ENCODE results near the gene DGKD. TPM values are rescaled to one million over a fixed set of nuclear protein-coding genes. Genes with fewer than 3 reads are reported as not detected.

DGKD gene
- total RNA-seq, 1 donor from 2014 or later = 17.7 TPM

DNA sequence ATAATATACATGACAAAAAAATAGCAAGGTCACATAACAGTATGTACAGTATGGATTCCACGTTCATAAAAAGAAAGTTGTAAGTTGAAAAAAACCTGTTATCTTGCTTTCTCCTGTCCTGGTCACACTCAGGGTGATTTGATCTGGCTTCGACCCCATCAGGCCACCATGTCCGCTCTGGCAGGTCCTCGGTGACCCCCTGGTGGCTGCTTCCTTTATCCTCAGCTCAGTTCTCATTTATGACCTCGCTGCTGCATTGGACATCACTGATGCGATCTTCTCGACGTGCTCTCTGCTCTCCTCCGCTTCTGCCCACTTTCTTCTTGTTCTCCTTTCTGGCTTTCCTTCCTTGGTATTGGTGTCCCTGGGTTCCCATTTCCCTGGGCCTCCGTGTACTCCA, 29.7 kb downstream of the DGKD start:
- TF ChIP-seq EZH2 (IDR thresholded peaks at IDR 0.05; ENCODE audit: insufficient read depth, low read length) = no peak
- no peaks in the 10 kb centered on the region for H3K9me3 ChIP-seq (ENCODE audit: insufficient read depth, low read depth, low read length)
- H3K27ac ChIP-seq (ENCODE audit: low read depth, low read length) = no peak overlapping the region
- Mint-ChIP-seq H3K27me3 (ENCODE audit: low read depth, unreplicated experiment) (no peaks in the 10 kb centered on the region), H3K36me3 (ENCODE audit: low read depth, unreplicated experiment) (peaks cover 3% of the 10 kb centered on the region), H3K9me3 (ENCODE audit: unreplicated experiment) (no peaks in the 10 kb centered on the region), H3K4me3 (ENCODE audit: unreplicated experiment) (no peak overlapping the region), H3K4me1 (ENCODE audit: low read depth, unreplicated experiment) (peaks cover 25% of the 10 kb centered on the region), H3K27ac (ENCODE audit: unreplicated experiment) (no peak overlapping the region)
- DNase-seq (ENCODE audit: low read depth) (no peak), FAIRE-seq (no peak)
- H3K9ac ChIP-seq (ENCODE audit: low read length) = no peak overlapping the region
- peaks cover 68% of the 10 kb centered on the region for H4K20me1 ChIP-seq (ENCODE audit: insufficient read depth, low read length)
- peaks cover 23% of the 10 kb centered on the region for H3K4me1 ChIP-seq (ENCODE audit: insufficient read depth, low read length)
- H3K79me2 ChIP-seq (ENCODE audit: insufficient read depth, low read length) = peaks cover 29% of the 10 kb centered on the region
- H3K4me2 ChIP-seq (ENCODE audit: low read length) = no peak overlapping the region
- no peaks in the 10 kb centered on the region for H3K36me3 ChIP-seq (ENCODE audit: insufficient read depth, low read length)
- H2AFZ ChIP-seq (ENCODE audit: low read depth, low read length) = no peak overlapping the region
- no peak overlapping the region for H3K4me3 ChIP-seq (ENCODE audit: insufficient read depth, low read depth, low read length)
- H3K27me3 ChIP-seq (ENCODE audit: insufficient read depth, low read length) = no peaks in the 10 kb centered on the region

DNA sequence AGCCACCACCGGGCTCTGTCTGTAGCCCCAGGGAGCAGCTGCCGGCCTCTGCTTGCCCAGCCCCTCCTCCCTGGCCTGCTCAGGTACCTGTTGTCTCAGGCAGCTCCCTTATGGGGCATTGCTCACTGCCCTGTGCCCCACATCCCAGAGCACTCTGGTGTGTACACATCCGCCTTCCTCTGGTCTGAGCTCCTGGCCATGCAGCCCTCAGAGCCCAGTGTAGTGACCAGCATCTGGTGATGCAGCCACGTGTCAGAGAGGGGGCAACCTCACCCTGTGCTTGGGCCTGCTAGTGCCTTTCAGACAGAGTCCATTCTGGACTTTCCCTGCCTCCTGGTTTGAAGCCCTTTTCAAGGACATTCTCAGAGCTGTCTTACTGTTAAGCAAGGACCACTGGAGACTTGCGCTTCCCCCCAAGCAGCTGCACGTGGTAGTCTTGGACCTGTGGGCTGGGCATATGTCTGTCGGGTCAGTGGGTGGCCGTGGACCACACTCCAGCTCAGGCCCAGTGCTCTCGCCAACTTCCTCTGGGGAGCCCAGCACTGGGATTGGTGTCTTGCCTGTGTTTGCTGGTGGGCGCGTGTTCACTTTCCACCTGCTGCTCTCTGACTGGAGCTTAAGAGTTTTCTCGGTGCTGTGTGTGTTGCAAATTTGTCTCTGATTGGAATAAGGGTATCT, 30.7 kb downstream of the DGKD start:
- DNase-seq (ENCODE audit: low read depth) (no peak), FAIRE-seq (no peak)
- Histone ChIP-seq H3K9ac (ENCODE audit: low read length) (no peak overlapping the region), H3K27me3 (ENCODE audit: insufficient read depth, low read length) (no peaks in the 10 kb centered on the region), H3K27ac (ENCODE audit: low read depth, low read length) (no peak overlapping the region), H3K4me1 (ENCODE audit: insufficient read depth, low read length) (peaks cover 23% of the 10 kb centered on the region), H2AFZ (ENCODE audit: low read depth, low read length) (no peak overlapping the region), H3K36me3 (ENCODE audit: insufficient read depth, low read length) (no peaks in the 10 kb centered on the region), H3K4me3 (ENCODE audit: insufficient read depth, low read depth, low read length) (no peak overlapping the region), H3K79me2 (ENCODE audit: insufficient read depth, low read length) (peaks cover 29% of the 10 kb centered on the region), H3K4me2 (ENCODE audit: low read length) (no peak overlapping the region), H4K20me1 (ENCODE audit: insufficient read depth, low read length) (peaks cover 61% of the 10 kb centered on the region), H3K9me3 (ENCODE audit: insufficient read depth, low read depth, low read length) (no peaks in the 10 kb centered on the region)
- Mint-ChIP-seq H3K27ac (ENCODE audit: unreplicated experiment) (no peak overlapping the region), H3K4me1 (ENCODE audit: low read depth, unreplicated experiment) (peaks cover 21% of the 10 kb centered on the region), H3K9me3 (ENCODE audit: unreplicated experiment) (no peaks in the 10 kb centered on the region), H3K27me3 (ENCODE audit: low read depth, unreplicated experiment) (no peaks in the 10 kb centered on the region), H3K36me3 (ENCODE audit: low read depth, unreplicated experiment) (peaks cover 3% of the 10 kb centered on the region), H3K4me3 (ENCODE audit: unreplicated experiment) (no peak overlapping the region)
- TF ChIP-seq EZH2 (IDR thresholded peaks at IDR 0.05; ENCODE audit: insufficient read depth, low read length) = no peak
- TF ChIP-seq, protein P1, sequence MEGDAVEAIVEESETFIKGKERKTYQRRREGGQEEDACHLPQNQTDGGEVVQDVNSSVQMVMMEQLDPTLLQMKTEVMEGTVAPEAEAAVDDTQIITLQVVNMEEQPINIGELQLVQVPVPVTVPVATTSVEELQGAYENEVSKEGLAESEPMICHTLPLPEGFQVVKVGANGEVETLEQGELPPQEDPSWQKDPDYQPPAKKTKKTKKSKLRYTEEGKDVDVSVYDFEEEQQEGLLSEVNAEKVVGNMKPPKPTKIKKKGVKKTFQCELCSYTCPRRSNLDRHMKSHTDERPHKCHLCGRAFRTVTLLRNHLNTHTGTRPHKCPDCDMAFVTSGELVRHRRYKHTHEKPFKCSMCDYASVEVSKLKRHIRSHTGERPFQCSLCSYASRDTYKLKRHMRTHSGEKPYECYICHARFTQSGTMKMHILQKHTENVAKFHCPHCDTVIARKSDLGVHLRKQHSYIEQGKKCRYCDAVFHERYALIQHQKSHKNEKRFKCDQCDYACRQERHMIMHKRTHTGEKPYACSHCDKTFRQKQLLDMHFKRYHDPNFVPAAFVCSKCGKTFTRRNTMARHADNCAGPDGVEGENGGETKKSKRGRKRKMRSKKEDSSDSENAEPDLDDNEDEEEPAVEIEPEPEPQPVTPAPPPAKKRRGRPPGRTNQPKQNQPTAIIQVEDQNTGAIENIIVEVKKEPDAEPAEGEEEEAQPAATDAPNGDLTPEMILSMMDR (IDR thresholded peaks at IDR 0.05; ENCODE audit: insufficient read depth, low read depth, low read length) = no peak

DNA sequence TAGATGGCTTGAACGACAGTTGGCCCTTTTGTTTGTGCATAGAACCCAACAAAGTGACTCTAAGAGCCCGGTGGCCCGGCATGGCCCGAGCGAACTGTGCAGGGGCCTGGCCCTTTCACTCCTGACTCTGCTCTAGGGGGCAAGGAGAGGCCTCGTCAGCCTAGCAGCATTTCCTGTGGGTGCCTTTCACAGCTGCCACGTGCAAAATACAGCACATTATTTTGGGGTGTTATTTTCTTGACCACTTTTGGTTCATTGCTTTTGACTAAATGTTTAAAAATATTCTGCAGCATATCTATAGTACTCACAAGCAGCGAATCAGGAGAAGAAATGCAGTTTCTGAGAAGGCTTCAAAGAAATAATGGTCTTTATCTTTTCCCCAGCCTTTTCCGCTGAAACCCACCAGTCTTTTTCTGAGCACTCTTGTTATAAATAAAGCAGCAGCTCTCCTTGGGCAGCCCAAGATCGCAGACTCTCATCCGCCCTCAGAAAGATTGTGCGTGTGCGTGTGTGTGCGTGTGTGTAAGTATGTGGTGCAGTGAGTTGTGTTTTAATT, 31.3 kb downstream of the DGKD start:
- H3K27me3 Mint-ChIP-seq (ENCODE audit: low read depth, unreplicated experiment) = no peaks in the 10 kb centered on the region
- H4K20me1 ChIP-seq (ENCODE audit: insufficient read depth, low read length) = peaks cover 55% of the 10 kb centered on the region
- H3K79me2 ChIP-seq (ENCODE audit: insufficient read depth, low read length) = peaks cover 26% of the 10 kb centered on the region
- H3K27me3 ChIP-seq (ENCODE audit: insufficient read depth, low read length) = no peaks in the 10 kb centered on the region
- H3K9me3 Mint-ChIP-seq (ENCODE audit: unreplicated experiment) = no peaks in the 10 kb centered on the region
- H3K4me3 Mint-ChIP-seq (ENCODE audit: unreplicated experiment) = no peak overlapping the region
- no peak overlapping the region for H3K4me3 ChIP-seq (ENCODE audit: insufficient read depth, low read depth, low read length)
- H3K4me1 Mint-ChIP-seq (ENCODE audit: low read depth, unreplicated experiment) = peaks cover 20% of the 10 kb centered on the region
- H3K9ac ChIP-seq (ENCODE audit: low read length) = no peak overlapping the region
- no peaks in the 10 kb centered on the region for H3K9me3 ChIP-seq (ENCODE audit: insufficient read depth, low read depth, low read length)
- H2AFZ ChIP-seq (ENCODE audit: low read depth, low read length) = no peak overlapping the region
- H3K27ac ChIP-seq (ENCODE audit: low read depth, low read length) = no peak overlapping the region
- H3K4me2 ChIP-seq (ENCODE audit: low read length) = no peak overlapping the region
- no peak overlapping the region for H3K27ac Mint-ChIP-seq (ENCODE audit: unreplicated experiment)
- H3K36me3 Mint-ChIP-seq (ENCODE audit: low read depth, unreplicated experiment) = peaks cover 3% of the 10 kb centered on the region
- FAIRE-seq (no peak), DNase-seq (ENCODE audit: low read depth) (peak; percentile 18)
- TF ChIP-seq, protein P1 (IDR thresholded peaks at IDR 0.05; ENCODE audit: insufficient read depth, low read depth, low read length) = no peak
- TF ChIP-seq EZH2 (IDR thresholded peaks at IDR 0.05; ENCODE audit: insufficient read depth, low read length) = no peak
- H3K4me1 ChIP-seq (ENCODE audit: insufficient read depth, low read length) = peaks cover 23% of the 10 kb centered on the region
- no peaks in the 10 kb centered on the region for H3K36me3 ChIP-seq (ENCODE audit: insufficient read depth, low read length)
